ENCODE measurements around the gene MRPS6. TPM values are rescaled to one million over a fixed set of nuclear protein-coding genes. Genes with fewer than 3 reads are reported as not detected.

MRPS6 gene
- total and polyA plus RNA-seq, 2 of the 13 experiments (the other 11 are each of a cell fraction or from before 2014, with no cell fraction given) = 14.2 to 26.9 TPM

DNA sequence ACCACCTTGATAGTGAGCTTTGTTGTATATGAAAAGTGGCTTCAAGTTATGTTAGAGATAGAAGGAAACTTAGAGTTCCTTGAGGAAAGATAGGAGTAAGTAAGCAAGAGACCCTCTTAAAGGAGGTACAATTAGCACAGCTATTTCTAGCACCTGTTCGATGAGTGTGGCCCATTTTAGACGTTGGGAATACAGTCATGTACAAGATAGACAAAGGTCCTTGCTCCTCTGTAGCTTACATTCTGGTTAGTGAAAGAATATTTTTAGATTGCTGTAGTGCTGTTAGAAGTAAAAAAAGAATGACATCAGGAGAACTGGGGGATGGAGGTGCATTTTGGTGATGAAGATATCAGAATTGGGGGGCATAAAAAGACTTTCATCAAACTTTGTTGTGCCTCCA, 47.5 kb downstream of the MRPS6 start:
- Histone ChIP-seq H2AFZ (ENCODE audit: low read length) (no peak overlapping the region), H3K27me3 (ENCODE audit: control insufficient read depth in 1 of 2, insufficient read depth in 2 of 2, low read length in 2 of 2) (no peaks in the 10 kb centered on the region), H3K4me1 (ENCODE audit: insufficient read depth, low read length) (peaks cover 19% of the 10 kb centered on the region), H3K79me2 (ENCODE audit: insufficient read depth, low read length) (no peaks in the 10 kb centered on the region), H3K27ac (ENCODE audit: extremely low read length, insufficient read depth, low read length) (no peak overlapping the region), H3K9ac (ENCODE audit: insufficient read depth, low read depth, low read length) (no peak overlapping the region), H3K4me2 (ENCODE audit: low read depth, low read length) (no peak overlapping the region), H3K9me3 (ENCODE audit: low read length) (no peaks in the 10 kb centered on the region), H3K36me3 (replicated peaks in 1 of 2; ENCODE audit: control insufficient read depth in 1 of 2, insufficient read depth in 2 of 2, low read length in 2 of 2) (peaks cover 1 to 4% of the 10 kb centered on the region in 2 experiments; a peak in 3 of 5 replicates), H4K20me1 (ENCODE audit: insufficient read depth, low read length) (no peaks in the 10 kb centered on the region), H3K4me3 (replicated peaks in 1 of 3; ENCODE audit: insufficient read depth in 1 of 3, low read depth in 2 of 3, low read length in 3 of 3) (no peak overlapping the region)
- ChIA-PET CTCF (ENCODE audit: low intra/inter-chr PET ratio, low total read pairs) (no interaction called here), POLR2A (no interaction called here)
- intact Hi-C loops (cut with micrococcal nuclease; ENCODE audit: unreplicated experiment) (no loop called here), in situ Hi-C loops (cut with HindIII; ENCODE audit: extremely low pct_ligation_motif_present, low pct_unique_long_range_greater_than_20kb) (no loop called here)
- ATAC-seq = no peak
- TF ChIP-seq RBM22 (optimal IDR thresholded peaks at IDR 0.05; ENCODE audit: low read length) (no peak), ZNF382 (CRISPR knock-in tag; IDR thresholded peaks at IDR 0.05; ENCODE audit: borderline replicate concordance) (no peak), PLRG1 (conservative IDR thresholded peaks at IDR 0.05) (no peak), ZSCAN22 (CRISPR knock-in tag; IDR thresholded peaks at IDR 0.05) (no peak)
- no peak for DNase-seq (ENCODE audit: low spot score)
- 94% methylated on average over 2 of the region's 2 CpGs for WGBS (ENCODE audit: low lambda C conversion rate)
- no peak for FAIRE-seq
- BruUV-seq (replicated peaks) = no TSS peak

DNA sequence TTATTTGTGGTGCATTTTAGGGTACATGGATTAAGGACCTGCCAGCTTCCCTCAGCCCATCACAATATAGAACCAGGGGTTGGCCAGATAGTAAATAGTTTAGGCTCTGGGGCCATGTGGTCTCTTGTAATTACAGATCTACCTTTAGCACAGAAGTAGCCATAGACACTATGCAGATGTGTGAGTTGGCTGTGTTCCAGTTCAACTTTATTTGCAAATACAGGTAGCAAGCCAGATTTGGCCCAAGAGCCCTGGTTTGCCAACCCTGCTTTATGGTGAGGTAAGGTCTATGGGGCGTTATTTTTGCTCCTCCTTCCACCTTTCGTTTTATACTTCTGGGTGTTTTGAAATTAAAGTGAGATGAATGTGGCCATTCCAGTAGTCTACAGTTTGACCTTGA, 48.7 kb downstream of the MRPS6 start:
- H3K27ac ChIP-seq (ENCODE audit: extremely low read length, insufficient read depth, low read length) = no peak overlapping the region
- H3K9me3 ChIP-seq (ENCODE audit: low read length) = no peaks in the 10 kb centered on the region
- no peaks in the 10 kb centered on the region for H3K27me3 ChIP-seq (ENCODE audit: control insufficient read depth in 1 of 2, insufficient read depth in 2 of 2, low read length in 2 of 2)
- H4K20me1 ChIP-seq (ENCODE audit: insufficient read depth, low read length) = no peaks in the 10 kb centered on the region
- ChIA-PET POLR2A (no interaction called here), CTCF (ENCODE audit: low intra/inter-chr PET ratio, low total read pairs) (no interaction called here)
- ATAC-seq (no peak), DNase-seq (ENCODE audit: low spot score) (no peak), FAIRE-seq (no peak)
- H3K36me3 ChIP-seq (replicated peaks in 1 of 2; ENCODE audit: control insufficient read depth in 1 of 2, insufficient read depth in 2 of 2, low read length in 2 of 2) = peaks cover 3 to 11% of the 10 kb centered on the region in 2 experiments; a peak in 4 of 5 replicates
- 90% methylated on average over 2 of the region's 2 CpGs for WGBS (ENCODE audit: low lambda C conversion rate)
- peaks cover 8% of the 10 kb centered on the region; the same call in 1 of the 2 replicates for H3K4me1 ChIP-seq (ENCODE audit: insufficient read depth, low read length)
- no peak overlapping the region for H3K4me2 ChIP-seq (ENCODE audit: low read depth, low read length)
- H3K79me2 ChIP-seq (ENCODE audit: insufficient read depth, low read length) = no peaks in the 10 kb centered on the region
- intact Hi-C loops (cut with micrococcal nuclease; ENCODE audit: unreplicated experiment) = no loop called here
- H2AFZ ChIP-seq (ENCODE audit: low read length) = no peak overlapping the region
- BruUV-seq (replicated peaks) = no TSS peak
- no peak overlapping the region for H3K4me3 ChIP-seq (replicated peaks in 1 of 3; ENCODE audit: insufficient read depth in 1 of 3, low read depth in 2 of 3, low read length in 3 of 3)
- in situ Hi-C loops (cut with HindIII; ENCODE audit: extremely low pct_ligation_motif_present, low pct_unique_long_range_greater_than_20kb) = no loop called here
- H3K9ac ChIP-seq (ENCODE audit: insufficient read depth, low read depth, low read length) = no peak overlapping the region
- no peak for TF ChIP-seq KDM5A (IDR thresholded peaks at IDR 0.05; ENCODE audit: borderline replicate concordance, low read length)

Data from HepG2 (cell line).